Ishikawa (cell line): ENCODE data around the gene EMC8.

Experiments used
- CEBPB ChIP-seq: IDR thresholded peaks from 2 replicates; pipeline ENCODE4 v1.6.1; 2012
- CREB1 ChIP-seq: IDR thresholded peaks from 2 replicates; pipeline ENCODE4 v1.6.1; 2012; ENCODE audit warnings: low read depth
- EGR1 ChIP-seq: IDR thresholded peaks from 2 replicates; pipeline ENCODE4 v1.6.1; 2012
- EP300 ChIP-seq: IDR thresholded peaks from 2 replicates; pipeline ENCODE4 v1.6.1; 2012; ENCODE audit warnings: borderline replicate concordance
- FOXM1 ChIP-seq: IDR thresholded peaks from 2 replicates; pipeline ENCODE4 v1.6.1; 2012; ENCODE audit warnings: low read depth, borderline replicate concordance
- MAX ChIP-seq: IDR thresholded peaks from 2 replicates; pipeline ENCODE4 v1.6.1; 2012
- NFIC ChIP-seq: IDR thresholded peaks from 2 replicates; pipeline ENCODE4 v1.6.1; 2012
- RAD21 ChIP-seq: IDR thresholded peaks from 2 replicates; pipeline ENCODE4 v1.6.1; 2012; ENCODE audit warnings: low read depth
- REST ChIP-seq: IDR thresholded peaks from 2 replicates; pipeline ENCODE4 v1.6.1; 2012; ENCODE audit warnings: low read depth, mild to moderate bottlenecking
- TAF1 ChIP-seq: IDR thresholded peaks from 2 replicates; pipeline ENCODE4 v1.6.1; 2012; ENCODE audit warnings: low read depth, mild to moderate bottlenecking
- TCF12 ChIP-seq: IDR thresholded peaks from 2 replicates; pipeline ENCODE4 v1.6.1; 2012; ENCODE audit warnings: low read depth
- TEAD4 ChIP-seq: IDR thresholded peaks from 2 replicates; pipeline ENCODE4 v1.6.1; 2012
- USF1 ChIP-seq: IDR thresholded peaks from 2 replicates; pipeline ENCODE4 v1.6.1; 2012
- YY1 ChIP-seq: IDR thresholded peaks from 2 replicates; pipeline ENCODE4 v1.6.1; 2012; ENCODE audit warnings: low read depth
- ZBTB7A ChIP-seq: IDR thresholded peaks from 2 replicates; pipeline ENCODE4 v1.6.1; 2012; ENCODE audit warnings: low read depth

Gene EMC8

GRCh38 chr16:85835227-85835751 lies 35.9 kb upstream of the EMC8 start:
- TF ChIP-seq TEAD4 (no peak), TAF1 (no peak), REST (no peak), TCF12 (no peak), MAX (no peak), USF1 (no peak), CREB1 (no peak), FOXM1 (no peak), EGR1 (no peak), RAD21 (no peak), CEBPB (no peak), ZBTB7A (no peak)

GRCh38 chr16:85834741-85835140 lies 35.4 kb upstream of the EMC8 start:
- TF ChIP-seq ZBTB7A (no peak), REST (no peak), RAD21 (no peak), NFIC (no peak), MAX (no peak), USF1 (no peak), TCF12 (no peak), EP300 (no peak), TAF1 (no peak)

- TF ChIP-seq USF1 (no peak), CREB1 (no peak), TAF1 (no peak), TEAD4 (no peak), EGR1 (no peak), RAD21 (no peak), EP300 (no peak), MAX (no peak), REST (no peak), FOXM1 (no peak), CEBPB (no peak), NFIC (no peak), TCF12 (no peak), ZBTB7A (no peak), YY1 (no peak)
These were observed 34.0 kb upstream of the EMC8 start for GRCh38 chr16:85833219-85833920.

GRCh38 chr16:85832570-85833218 lies 33.4 kb upstream of the EMC8 start:
- TF ChIP-seq USF1: no peak
- TF ChIP-seq TAF1: no peak
- no peak for TF ChIP-seq RAD21
- TF ChIP-seq NFIC: no peak
- TF ChIP-seq FOXM1: no peak
- no peak for TF ChIP-seq CEBPB
- no peak for TF ChIP-seq YY1
- no peak for TF ChIP-seq EP300
- no peak for TF ChIP-seq EGR1
- TF ChIP-seq REST: no peak
- no peak for TF ChIP-seq ZBTB7A
- no peak for TF ChIP-seq TEAD4
- TF ChIP-seq CREB1: no peak
- no peak for TF ChIP-seq TCF12
- no peak for TF ChIP-seq MAX
